HG03045 (cell line): ENCODE measurements around the gene MRPS34.

ENCODE experiments used
- ATAC-seq: cut with Tn5 transposase; IDR thresholded peaks from one replicate; pipeline ENCODE4 v1.9.1; 2021; ENCODE audit warnings: mild to moderate bottlenecking, moderate library complexity; ENCODE audit not compliant: unreplicated experiment

Gene MRPS34

GRCh38 chr16:1782408-1783264 lies 9.7 kb upstream of the MRPS34 start, which contains the start of the genes NUBP2 and SPSB3:
TSS of gene NUBP2 (plus strand) at chr16:1782960. CDS start at chr16:1783021, 61 bp downstream.
TSS of gene SPSB3 (minus strand) at chr16:1782571. CDS start at chr16:1781483, 1,088 bp downstream.
- ATAC-seq: peak; percentile 80

GRCh38 chr16:1781758-1782407 lies 8.9 kb upstream of the MRPS34 start:
- ATAC-seq: no peak

- no peak for ATAC-seq
Measured at GRCh38 chr16:1781254-1781653, 8.3 kb upstream of the MRPS34 start.

GRCh38 chr16:1780677-1781072 lies 7.7 kb upstream of the MRPS34 start:
- ATAC-seq: no peak

GRCh38 chr16:1779741-1780676 lies 7.1 kb upstream of the MRPS34 start:
- no peak for ATAC-seq

GRCh38 chr16:1779234-1779701 lies 6.3 kb upstream of the MRPS34 start:
- no peak for ATAC-seq

- ATAC-seq: no peak
Measured at GRCh38 chr16:1778200-1779179, 5.6 kb upstream of the MRPS34 start.

GRCh38 chr16:1777375-1778199 lies 4.7 kb upstream of the MRPS34 start:
- no peak for ATAC-seq

- ATAC-seq: no peak
Measured at GRCh38 chr16:1776991-1777374, 4.0 kb upstream of the MRPS34 start.

GRCh38 chr16:1776672-1776955 lies 3.7 kb upstream of the MRPS34 start:
- ATAC-seq: no peak

- no peak for ATAC-seq
Measured at GRCh38 chr16:1775846-1776671, 3.1 kb upstream of the MRPS34 start.

GRCh38 chr16:1775006-1775845 lies 2.3 kb upstream of the MRPS34 start:
- ATAC-seq: no peak

GRCh38 chr16:1774448-1774780 lies 1.5 kb upstream of the MRPS34 start:
- ATAC-seq: no peak

GRCh38 chr16:1773703-1774447 lies 941 bp upstream of the MRPS34 start:
- no peak for ATAC-seq

- ATAC-seq: peak; percentile 1
Measured at GRCh38 chr16:1772362-1772907, 499 bp downstream of the MRPS34 start, which contains the start of gene EME2. TSS of gene EME2 (plus strand) at chr16:1772810. CDS start at chr16:1773228, 418 bp downstream.

- no peak for ATAC-seq
Measured at GRCh38 chr16:1771864-1772361, 1.0 kb downstream of the MRPS34 start.
